Peyer's patch (tissue), 4 donors: Measurements from ENCODE around the gene DDX42.

Experiments
- CTCF ChIP-seq, 6 experiments: fragments of 450-650 bp in 4 of 6; fragments of 200-600 bp in 2 of 6; sonication (generic) in 1 of 6; IDR thresholded peaks; one replicate each; pipeline ENCODE4 v1.5.1; 2017 to 2019; ENCODE audit warnings: antibody characterized with exemption in 6 of 6, mild to moderate bottlenecking in 3 of 6, moderate library complexity in 1 of 6
- POLR2A ChIP-seq, 2 donors: fragments of 450-650 bp; IDR thresholded peaks; one replicate each; pipeline ENCODE4 v1.5.1; 2017; ENCODE audit warnings: antibody characterized with exemption in 2 of 2, mild to moderate bottlenecking in 2 of 2, moderate library complexity in 2 of 2

DNA sequence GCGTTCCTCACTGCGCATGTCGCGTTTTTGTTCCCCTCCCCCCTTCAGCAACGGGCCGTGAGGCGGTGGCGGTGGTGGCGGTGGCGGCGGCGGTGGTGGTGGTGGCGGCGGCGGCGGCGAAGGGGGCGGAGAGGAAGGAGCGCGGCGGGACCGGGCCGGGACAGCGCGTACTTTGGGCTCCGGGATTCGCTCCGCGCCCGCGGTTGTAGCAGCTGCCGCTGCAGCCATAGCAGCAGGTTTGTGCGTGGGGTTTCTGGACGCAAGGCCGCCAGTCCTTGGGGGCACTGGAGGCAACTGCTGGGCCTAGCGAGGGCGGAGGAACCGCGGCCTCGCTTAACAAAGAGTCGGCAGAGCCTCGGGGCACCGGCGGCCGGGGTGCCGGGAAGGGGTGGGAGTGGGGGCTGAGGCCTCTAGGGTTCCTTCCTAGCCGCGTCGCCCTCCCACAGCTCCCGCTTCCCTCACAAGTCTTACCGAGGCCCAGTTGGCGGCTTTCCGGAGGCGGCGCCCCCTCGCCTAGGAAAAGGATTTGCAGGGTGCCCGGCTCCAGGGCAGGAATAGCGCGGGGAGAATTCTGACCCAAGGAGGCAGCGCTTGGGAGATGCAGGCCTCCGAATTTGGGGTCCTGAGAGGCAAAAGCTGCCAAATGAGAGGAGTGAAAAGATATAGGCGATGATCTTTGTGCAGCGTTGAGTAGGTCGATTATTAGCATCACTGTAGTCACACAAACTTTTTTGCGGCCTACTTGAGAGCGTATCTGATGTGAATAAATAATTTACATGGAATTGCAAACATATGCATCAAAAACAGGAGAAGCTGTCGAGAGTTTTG, at the start of gene DDX42:
- peak in 1 of 6 experiments; percentile 20 for TF ChIP-seq CTCF (IDR thresholded peaks at IDR 0.05)
- TF ChIP-seq POLR2A (IDR thresholded peaks at IDR 0.05), result peak; percentile 6 to 34
